Sigmoid colon (tissue), 4 donors: ENCODE data around the gene JMJD7.

ENCODE experiments used
- CTCF ChIP-seq, 4 experiments: fragments of 450-650 bp in 3 of 4; fragments of 200-600 bp in 1 of 4; IDR thresholded peaks; one replicate each; pipeline ENCODE4 v1.5.1; 2016 to 2019; ENCODE audit warnings: antibody characterized with exemption in 4 of 4, mild to moderate bottlenecking in 3 of 4, moderate library complexity in 2 of 4
- POLR2AphosphoS5 ChIP-seq, 4 donors: sonication (generic); formaldehyde crosslinking; IDR thresholded peaks; one replicate each; pipeline ENCODE4 v1.6.1; 2017; ENCODE audit warnings: antibody characterized with exemption in 4 of 4

GRCh38 chr15:41847981-41848380 is 20.1 kb downstream of the JMJD7 start:
- no peak for TF ChIP-seq POLR2AphosphoS5 (IDR thresholded peaks at IDR 0.05)
- no peak for TF ChIP-seq CTCF (IDR thresholded peaks at IDR 0.05)
